Measurements from ENCODE around the gene ANKRD18A. TPM values are rescaled to one million over a fixed set of nuclear protein-coding genes. Genes with fewer than 3 reads are reported as not detected.

The ANKRD18A gene
- total RNA-seq, 4 donors from 2014 or later, result 0.42 to 3.5 (median 1.6) TPM

- no peak for TF ChIP-seq CTCF (IDR thresholded peaks at IDR 0.05)
- no peak for TF ChIP-seq POLR2A (IDR thresholded peaks at IDR 0.05)
- TF ChIP-seq EP300 (IDR thresholded peaks at IDR 0.05), result no peak
- Histone ChIP-seq H3K27ac (no peak overlapping the region), H3K4me1 (peaks cover 0 to 15% (median 11%) of the 10 kb centered on the region in 4 donors), H3K4me3 (no peak overlapping the region), H3K9me3 (peaks cover 0 to 25% (median 4%) of the 10 kb centered on the region in 4 donors), H3K36me3 (no peaks in the 10 kb centered on the region), H3K27me3 (peaks cover 0 to 30% of the 10 kb centered on the region in 2 donors)
- 84 to 85% methylated on average over 2 of the region's 2 CpGs for WGBS, 2 donors
- no peak for DNase-seq (ENCODE audit: low spot score in 2 of 2)
Measured at GRCh38 chr9:38626006-38626405, 5.6 kb upstream of the ANKRD18A start.

DNA sequence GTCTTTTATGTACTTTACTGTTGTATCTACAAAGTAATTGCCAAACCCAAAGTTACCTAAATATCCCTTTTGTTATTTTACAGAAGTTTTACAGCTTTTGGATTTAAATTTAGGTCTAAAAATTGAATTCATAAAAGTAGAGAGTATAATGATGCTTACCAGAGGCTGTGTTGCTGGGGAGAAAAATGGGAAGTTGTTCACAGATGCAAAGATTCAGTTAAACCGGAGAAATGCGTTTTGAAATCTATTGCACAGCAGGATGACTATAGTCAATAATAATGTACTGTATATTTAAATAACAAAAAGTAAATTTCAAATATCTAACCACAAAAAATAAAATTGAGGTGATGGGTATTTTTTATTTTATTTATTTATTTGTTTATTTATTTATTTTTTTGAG is 2.6 kb upstream of the ANKRD18A start:
- Histone ChIP-seq H3K27me3 (peaks cover 0 to 59% of the 10 kb centered on the region in 2 donors), H3K27ac (no peak overlapping the region), H3K9me3 (peaks cover 0 to 25% (median 4%) of the 10 kb centered on the region in 4 donors), H3K36me3 (no peaks in the 10 kb centered on the region), H3K4me1 (peaks cover 0 to 30% (median 15%) of the 10 kb centered on the region in 4 donors), H3K4me3 (no peak overlapping the region)
- 77 to 87% methylated on average over 2 of the region's 2 CpGs for WGBS, 2 donors
- no peak for TF ChIP-seq EP300 (IDR thresholded peaks at IDR 0.05)
- TF ChIP-seq CTCF (IDR thresholded peaks at IDR 0.05), result no peak
- TF ChIP-seq POLR2A (IDR thresholded peaks at IDR 0.05), result no peak
- DNase-seq (ENCODE audit: low spot score in 2 of 2), result no peak

- Histone ChIP-seq H3K27ac (no peak overlapping the region), H3K4me3 (peak overlapping the region in 3 of 4 donors; percentile 38 to 50 (median 46)), H3K36me3 (no peaks in the 10 kb centered on the region), H3K4me1 (peaks cover 0 to 30% (median 15%) of the 10 kb centered on the region in 4 donors), H3K27me3 (peaks cover 0 to 59% of the 10 kb centered on the region in 2 donors), H3K9me3 (peaks cover 0 to 25% (median 4%) of the 10 kb centered on the region in 4 donors)
- 4 to 9% methylated on average over 19 to 30 of the region's 30 CpGs for WGBS, 2 donors
- TF ChIP-seq CTCF (IDR thresholded peaks at IDR 0.05) (no peak), POLR2A (IDR thresholded peaks at IDR 0.05) (no peak), EP300 (IDR thresholded peaks at IDR 0.05) (no peak)
- no peak for DNase-seq (ENCODE audit: low spot score in 2 of 2)
Measured at GRCh38 chr9:38622288-38622674, 1.9 kb upstream of the ANKRD18A start.

DNA sequence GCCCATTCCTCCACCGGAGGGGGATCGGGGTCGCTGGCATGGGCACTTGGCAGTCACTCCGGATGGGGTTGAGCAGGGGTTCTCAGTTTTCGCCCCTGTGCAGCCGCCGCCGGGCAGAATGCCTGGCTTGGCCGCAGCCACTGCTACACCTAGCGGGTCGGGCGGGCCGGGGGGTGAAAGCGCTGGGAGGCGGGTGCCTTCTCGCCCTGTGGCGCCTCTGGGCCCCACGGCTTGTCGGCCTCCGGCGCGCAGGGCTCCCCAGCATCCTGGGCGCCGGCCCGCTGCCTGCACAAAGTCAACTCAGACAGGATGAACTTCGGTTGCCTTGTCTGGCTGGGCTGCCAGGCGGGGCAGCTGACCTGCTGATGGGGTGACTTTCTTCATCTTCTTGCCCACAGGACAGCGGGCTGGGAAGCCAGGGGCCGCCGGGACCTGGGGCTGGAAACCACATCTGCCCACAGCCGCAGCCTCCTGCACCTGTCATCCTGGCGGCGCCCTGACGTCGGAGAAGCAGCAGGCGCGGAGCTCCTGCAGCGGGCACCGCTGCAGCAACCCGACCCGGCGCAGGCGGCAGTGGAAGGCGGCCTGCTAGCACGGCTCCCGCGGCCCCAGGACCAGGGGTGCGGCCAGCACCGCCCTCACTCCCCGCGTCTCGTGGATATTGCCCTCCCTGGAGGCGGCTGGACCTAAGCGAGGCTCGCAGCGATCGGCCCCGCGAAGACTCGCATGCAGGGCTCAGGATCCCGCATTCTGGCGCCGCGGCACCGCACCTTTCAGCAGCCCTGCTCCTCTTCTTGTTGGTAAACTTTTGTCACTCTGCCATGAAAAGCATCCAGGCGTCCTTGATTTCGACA is 1.3 kb upstream of the ANKRD18A start:
- Histone ChIP-seq H3K36me3 (no peaks in the 10 kb centered on the region), H3K9me3 (peaks cover 0 to 25% (median 4%) of the 10 kb centered on the region in 4 donors), H3K4me3 (peak overlapping the region; percentile 24 to 50 (median 42)), H3K27me3 (peaks cover 0 to 59% of the 10 kb centered on the region in 2 donors), H3K27ac (no peak overlapping the region), H3K4me1 (peaks cover 0 to 30% (median 15%) of the 10 kb centered on the region in 4 donors)
- WGBS, 2 donors, result 1% methylated on average over 16 to 41 of the region's 67 CpGs
- DNase-seq (ENCODE audit: low spot score in 2 of 2), result no peak
- TF ChIP-seq CTCF (IDR thresholded peaks at IDR 0.05) (no peak), POLR2A (IDR thresholded peaks at IDR 0.05) (no peak), EP300 (IDR thresholded peaks at IDR 0.05) (no peak)

Data from tibial nerve (tissue), 4 donors.